Stimulated activated CD8-positive, alpha-beta memory T cell treated with anti-CD3 and anti-CD28 coated beads, Interleukin-15, amount 100 ng/mL, for 24 hours (primary cell): ENCODE results near the gene CORO1C.

Experiments
- DNase-seq: peaks from one replicate; pipeline ENCODE4 v3.0.0-alpha.2; 2020; ENCODE audit warnings: low read depth

Gene CORO1C

GRCh38 chr12:108724890-108725151, 6.5 kb downstream of the CORO1C start:
- no peak for DNase-seq

GRCh38 chr12:108724054-108724889, 7.0 kb downstream of the CORO1C start:
- no peak for DNase-seq

- DNase-seq: no peak
These were observed 8.1 kb downstream of the CORO1C start for GRCh38 chr12:108722992-108723766.

GRCh38 chr12:108722463-108722862, 8.9 kb downstream of the CORO1C start:
- DNase-seq: no peak

GRCh38 chr12:108721824-108722223, 9.5 kb downstream of the CORO1C start:
- no peak for DNase-seq

DNA sequence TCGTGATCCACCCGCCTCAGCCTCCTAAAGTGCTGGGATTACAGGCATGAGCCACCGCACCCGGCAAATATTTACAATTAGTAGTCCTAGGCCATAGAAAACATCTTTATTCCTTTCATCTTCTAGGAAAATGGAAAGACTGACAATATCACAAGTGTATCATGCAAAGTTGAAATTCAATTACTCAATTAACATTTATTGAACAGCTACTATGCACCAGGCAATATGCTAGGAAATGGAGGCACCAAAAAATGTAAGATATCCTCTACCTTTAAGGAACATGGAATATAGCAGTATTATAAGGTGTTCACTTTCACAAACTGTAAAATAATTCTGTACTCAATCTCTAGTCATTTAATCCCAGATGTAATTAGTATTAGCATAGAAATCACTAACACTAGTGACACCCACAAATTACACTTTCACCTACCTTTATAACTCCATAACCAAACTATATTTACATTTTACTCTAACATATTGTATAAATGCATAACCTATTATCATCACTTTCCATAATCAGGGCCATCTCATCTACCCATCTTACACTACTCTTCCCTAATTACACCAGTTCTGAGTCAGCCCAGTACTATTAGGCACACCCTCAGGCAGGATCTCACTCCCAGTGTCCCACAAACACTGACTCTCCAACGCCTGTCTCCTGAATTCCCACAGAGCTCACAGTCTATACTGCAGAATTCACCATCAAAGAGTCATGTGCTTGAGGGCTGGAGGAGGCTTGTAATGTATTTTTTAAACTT, 10.4 kb downstream of the CORO1C start:
- no peak for DNase-seq

GRCh38 chr12:108717243-108717642, 14.1 kb downstream of the CORO1C start:
- DNase-seq: no peak

DNA sequence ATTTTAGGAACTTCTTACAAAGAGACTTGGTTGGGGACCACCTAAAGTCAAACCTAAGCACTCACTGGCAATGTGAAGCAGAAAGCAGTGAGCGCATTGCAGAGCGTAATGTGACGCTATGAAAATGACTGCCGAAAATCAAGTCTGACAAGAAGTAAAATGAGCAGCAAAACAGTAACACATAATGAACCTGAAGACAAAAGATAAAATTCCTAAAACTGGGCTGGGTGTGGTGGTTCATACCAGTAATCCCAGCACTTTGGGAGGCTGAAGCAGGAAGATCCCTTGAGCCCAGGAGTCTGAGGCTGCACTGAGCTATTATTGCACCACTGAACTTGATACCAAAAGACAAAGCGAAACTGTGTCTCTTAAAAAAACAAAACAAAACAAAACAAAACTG, 16.5 kb downstream of the CORO1C start:
- DNase-seq: no peak

- DNase-seq: no peak
These were observed 17.8 kb downstream of the CORO1C start for GRCh38 chr12:108713471-108713870.

GRCh38 chr12:108712925-108713203, 18.5 kb downstream of the CORO1C start:
- DNase-seq: no peak

DNA sequence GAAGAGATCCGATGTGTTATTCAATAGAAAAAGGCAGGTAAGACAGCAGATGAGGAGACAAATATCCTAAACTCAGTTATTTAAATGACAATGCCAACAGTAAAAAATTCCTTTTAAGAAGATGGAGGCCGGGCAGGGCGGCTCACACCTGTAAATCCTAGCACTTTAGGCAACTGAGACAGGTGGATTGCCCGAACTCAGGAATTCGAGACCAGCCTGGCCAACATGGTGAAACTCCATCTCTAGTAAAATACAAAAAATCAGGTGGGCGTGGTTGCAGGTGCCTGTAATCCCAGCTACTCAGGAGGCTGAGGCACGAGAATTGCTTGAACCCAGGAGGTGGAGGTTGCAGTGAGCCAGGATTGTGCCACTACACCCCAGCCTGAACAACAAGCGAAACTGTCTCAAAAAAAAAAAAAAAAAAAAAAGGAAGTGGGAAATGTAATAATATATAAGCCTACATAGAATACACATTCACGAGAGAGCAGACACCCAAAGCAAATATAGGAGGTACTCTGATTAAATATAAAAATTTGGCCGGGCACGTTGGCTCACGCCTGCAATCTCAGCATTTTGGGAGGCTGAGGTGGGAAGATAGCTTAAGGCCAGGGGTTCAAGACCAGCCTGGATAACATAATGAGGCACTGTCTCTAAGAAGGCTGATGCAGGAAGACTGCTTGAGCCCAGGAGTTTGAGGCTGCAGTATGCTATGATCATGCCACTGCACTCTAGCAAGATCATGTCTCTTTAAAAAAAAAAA, 19.0 kb downstream of the CORO1C start:
- DNase-seq: no peak

GRCh38 chr12:108711489-108712164, 19.7 kb downstream of the CORO1C start:
- DNase-seq: no peak

DNA sequence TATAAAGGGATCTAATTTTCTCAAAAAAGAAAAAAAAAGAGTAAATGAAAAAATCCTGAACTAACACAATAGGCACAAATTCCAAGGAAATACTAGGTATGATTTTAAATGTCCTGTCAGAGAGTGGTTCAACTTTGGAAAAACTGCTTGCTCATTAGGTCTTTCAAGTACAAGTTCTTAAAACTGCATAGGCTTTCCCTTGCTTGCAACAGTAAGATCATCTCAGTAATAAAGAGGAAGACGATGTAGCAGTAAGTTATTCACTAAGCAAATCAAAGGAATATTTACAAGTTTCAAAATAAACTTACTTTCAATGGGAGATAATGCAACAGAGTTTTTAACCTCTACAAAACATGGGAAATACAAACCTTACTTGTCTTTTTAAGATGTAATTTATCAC, 21.6 kb downstream of the CORO1C start:
- no peak for DNase-seq

GRCh38 chr12:108704527-108704926, 26.8 kb downstream of the CORO1C start:
- DNase-seq: no peak

- DNase-seq: no peak
These were observed 28.6 kb downstream of the CORO1C start for GRCh38 chr12:108702595-108703320.

DNA sequence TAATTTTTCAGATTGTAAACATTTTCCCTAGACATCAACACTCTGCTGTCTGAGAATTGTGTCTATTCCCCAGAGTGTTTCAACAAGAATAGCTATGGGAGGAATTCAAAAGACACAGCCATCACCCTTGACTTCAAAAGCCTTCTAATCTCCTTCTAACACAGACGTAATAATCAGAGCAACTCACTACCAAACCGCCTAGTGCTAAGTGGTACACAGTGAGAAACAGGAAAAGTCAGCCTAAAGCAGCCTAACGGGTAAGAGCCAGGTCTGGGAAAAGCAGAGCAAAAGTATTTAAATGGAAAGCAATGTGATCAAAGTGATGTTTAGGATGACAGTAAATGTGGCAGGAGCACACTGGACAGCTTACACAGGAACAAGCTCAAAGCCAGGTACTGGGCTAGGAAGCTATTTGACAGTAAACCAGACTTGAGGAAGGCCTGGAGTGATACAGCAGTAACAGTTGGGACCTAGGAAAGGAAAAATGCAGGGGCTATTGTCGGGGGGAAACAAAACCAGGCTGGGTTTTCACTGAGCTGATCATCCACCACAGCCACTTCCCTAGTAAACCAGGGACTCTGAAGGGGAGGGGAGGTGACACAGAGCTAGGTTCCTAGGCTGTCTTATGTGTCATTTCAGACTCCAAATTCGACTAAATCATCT, 29.4 kb downstream of the CORO1C start:
- no peak for DNase-seq

DNA sequence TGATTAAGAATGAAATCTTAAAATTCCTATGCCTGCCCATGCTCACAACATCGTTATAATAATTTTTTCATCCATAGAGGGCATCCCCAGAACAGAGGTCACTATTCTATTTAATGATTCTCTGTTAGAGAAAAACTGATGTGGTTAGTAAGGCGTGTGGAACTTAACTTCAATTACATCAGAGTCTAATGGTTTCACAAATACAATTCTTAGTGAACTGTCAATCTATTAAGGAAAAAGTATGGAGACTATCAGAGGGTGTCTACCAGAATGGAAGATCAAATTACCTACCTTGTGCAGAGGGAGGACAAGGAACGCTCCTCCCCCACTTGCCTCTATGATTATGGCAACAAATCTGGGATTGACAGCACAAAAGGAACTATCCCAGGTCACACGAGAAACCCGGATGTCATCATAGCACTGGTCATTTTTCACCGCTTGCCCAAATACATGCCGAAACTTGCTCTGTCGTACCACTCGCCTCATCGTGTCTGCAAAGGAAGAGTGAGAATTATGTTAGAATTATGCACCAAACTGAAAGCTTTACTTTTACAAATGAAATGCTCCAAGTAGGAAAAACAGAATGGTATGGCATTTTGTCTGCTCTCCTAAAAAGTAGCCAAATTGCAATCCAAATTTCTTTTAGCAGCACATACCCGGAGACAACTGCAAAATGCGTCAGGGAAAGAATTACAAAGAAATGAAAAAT, 30.3 kb downstream of the CORO1C start:
- no peak for DNase-seq

DNA sequence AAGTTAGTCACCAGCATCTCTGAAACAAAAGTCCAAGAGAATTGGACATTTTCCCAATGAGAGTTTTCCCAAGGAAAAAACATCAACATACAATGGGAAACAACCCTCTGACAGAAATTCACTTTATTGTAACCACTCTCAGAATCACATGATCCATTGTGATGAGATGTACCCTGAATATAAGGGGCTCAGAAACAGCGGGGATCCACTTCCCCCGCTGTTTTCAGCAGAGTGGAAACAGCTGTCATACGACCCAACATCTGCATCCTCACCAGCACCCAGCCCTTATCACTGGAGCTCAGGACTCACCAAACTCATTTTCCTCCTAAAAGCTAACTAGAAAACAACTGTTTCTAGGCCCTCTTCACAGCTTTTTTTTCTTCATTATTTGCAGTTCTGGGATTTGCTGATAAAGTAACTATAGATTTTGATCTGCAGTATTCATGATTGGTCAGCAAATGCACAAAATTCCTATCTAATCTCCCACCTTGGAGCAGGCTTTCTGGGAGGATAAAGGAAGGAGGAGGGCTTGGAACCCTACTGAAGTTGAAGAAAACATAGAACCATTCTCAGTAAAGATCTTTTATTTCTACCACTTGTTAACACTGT, 31.3 kb downstream of the CORO1C start:
- DNase-seq: no peak

DNA sequence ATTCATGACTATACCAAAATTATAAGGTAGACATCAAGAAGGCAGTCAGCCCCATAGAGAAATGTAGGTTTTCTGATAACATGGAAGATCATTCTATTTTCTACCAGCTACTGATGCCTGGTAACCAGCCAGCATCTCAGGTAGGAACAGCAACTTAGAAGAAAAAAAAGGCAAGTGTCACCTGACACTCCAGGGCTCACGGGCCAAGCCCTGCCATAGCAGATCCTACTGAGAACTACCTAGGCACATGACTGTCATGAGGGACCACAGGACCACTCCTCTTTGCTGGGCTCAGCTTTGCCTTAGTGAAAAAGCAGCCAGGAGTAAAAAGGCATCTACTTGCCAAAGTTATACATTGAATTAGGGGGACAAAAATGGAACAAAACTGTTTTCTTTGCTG, 33.4 kb downstream of the CORO1C start:
- DNase-seq: no peak

DNA sequence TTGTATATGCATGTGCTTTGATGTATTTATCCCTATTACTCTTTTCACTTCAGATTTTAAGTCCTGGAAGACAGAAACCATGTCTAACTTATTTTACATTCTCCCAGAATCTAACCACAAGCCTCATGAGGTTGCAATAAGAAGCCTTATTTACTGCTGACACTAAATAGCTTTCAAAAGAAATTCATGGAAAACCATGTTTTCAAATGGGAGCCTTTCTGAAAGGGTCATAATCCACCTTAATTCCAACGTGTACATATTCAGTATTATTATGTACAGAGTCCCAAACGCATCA, 34.4 kb downstream of the CORO1C start:
- DNase-seq: no peak
